Astrocyte of the cerebellum (primary cell): ENCODE data around the gene PPP2R5C.

Source experiments
- DNase-seq: peaks from one replicate; pipeline ENCODE4 v3.0.0-alpha.2; 2011; ENCODE audit warnings: low read depth
- H3K4me3 ChIP-seq: 2 replicates; pipeline ENCODE4 v1.5.1; 2011; ENCODE audit warnings: mild to moderate bottlenecking, low read depth, low read length, moderate library complexity
- CTCF ChIP-seq: IDR thresholded peaks from 2 replicates; pipeline ENCODE4 v1.5.1; 2012; ENCODE audit warnings: low read length, low read depth, moderate library complexity, mild to moderate bottlenecking; ENCODE audit errors: missing control alignments
- in situ Hi-C: cut with HindIII; loops from 2 replicates; pipeline ENCODE4 v1.10.0; 2017; ENCODE audit warnings: low sequenced_read_pairs

The PPP2R5C gene

GRCh38 chr14:101854366-101854765 lies 92.9 kb downstream of the PPP2R5C start:
- no peak for DNase-seq
- TF ChIP-seq CTCF = no peak
- in situ Hi-C loops = no loop called here
- H3K4me3 ChIP-seq = no peak overlapping the region

- in situ Hi-C loops = loop anchor here (5.0 kb wide), 1 partner anchor 44 kb away; no protein-coding TSS in a partner anchor
- no peak for DNase-seq
- no peak for TF ChIP-seq CTCF
- no peak overlapping the region for H3K4me3 ChIP-seq
These were observed 94.4 kb downstream of the PPP2R5C start for GRCh38 chr14:101855958-101856357.

- in situ Hi-C loops = loop anchor here (5.0 kb wide), 1 partner anchor 44 kb away; no protein-coding TSS in a partner anchor
- TF ChIP-seq CTCF = no peak
- no peak for DNase-seq
- H3K4me3 ChIP-seq = no peak overlapping the region
These were observed 95.0 kb downstream of the PPP2R5C start for GRCh38 chr14:101856536-101856935.

GRCh38 chr14:101857226-101857625 lies 95.7 kb downstream of the PPP2R5C start:
- no peak overlapping the region for H3K4me3 ChIP-seq
- in situ Hi-C loops = loop anchor here (5.0 kb wide), 1 partner anchor 45 kb away; no protein-coding TSS in a partner anchor
- no peak for DNase-seq
- TF ChIP-seq CTCF = no peak

- DNase-seq = no peak
- H3K4me3 ChIP-seq = no peak overlapping the region
- in situ Hi-C loops = loop anchor here (5.0 kb wide), 1 partner anchor 47 kb away; no protein-coding TSS in a partner anchor
- TF ChIP-seq CTCF = no peak
These were observed 97.5 kb downstream of the PPP2R5C start for GRCh38 chr14:101858791-101859537.

- no peak for DNase-seq
- in situ Hi-C loops = loop anchor here (5.0 kb wide), 1 partner anchor 47 kb away; no protein-coding TSS in a partner anchor
- no peak overlapping the region for H3K4me3 ChIP-seq
- no peak for TF ChIP-seq CTCF
These were observed 98.0 kb downstream of the PPP2R5C start for GRCh38 chr14:101859538-101859902.
